K562 (cell line): ENCODE measurements around the gene RNF224. TPM values are rescaled to one million over a fixed set of nuclear protein-coding genes. Genes with fewer than 3 reads are reported as not detected.

ENCODE experiments used
- CTBP1 ChIP-seq: fragments of 450-650 bp; IDR thresholded peaks from 2 replicates; pipeline ENCODE4 v1.6.1; 2016; ENCODE audit warnings: borderline replicate concordance
- EWSR1 ChIP-seq: fragments of 450-650 bp; IDR thresholded peaks from 2 replicates; pipeline ENCODE4 v1.6.1; 2018; ENCODE audit warnings: borderline replicate concordance, mild to moderate bottlenecking, low read depth, moderate library complexity; ENCODE audit not compliant: partially characterized antibody
- HEY1 ChIP-seq: fragments of 250-450 bp; sonication (Bioruptor Pico); IDR thresholded peaks from 2 replicates; pipeline ENCODE4 v1.5.0; 2020; ENCODE audit warnings: mild to moderate bottlenecking, moderate library complexity, borderline replicate concordance
- NFYB ChIP-seq: IDR thresholded peaks from 2 replicates; pipeline ENCODE4 v1.6.1; 2011; ENCODE audit warnings: mild to moderate bottlenecking, moderate library complexity; ENCODE audit not compliant: insufficient read length; ENCODE audit errors: extremely low read depth
- NONO ChIP-seq, 2 experiments: fragments of 200-400 bp in 1 of 2; fragments of 450-650 bp in 1 of 2; formaldehyde crosslinking in 1 of 2; IDR thresholded peaks; 2 replicates each; pipeline ENCODE4 v1.6.1; 2017; ENCODE audit warnings: low read depth in 2 of 2, mild to moderate bottlenecking in 2 of 2, moderate library complexity in 2 of 2, low read length in 1 of 2
- NR4A1 ChIP-seq, 2 experiments: fragments of 250-450 bp in 1 of 2; fragments of 450-650 bp in 1 of 2; sonication (Bioruptor Pico) in 1 of 2; IDR thresholded peaks; 2 replicates each; pipeline versions ENCODE4 v1.4.0 to v1.6.1; 2016 to 2020; ENCODE audit warnings: mild to moderate bottlenecking in 2 of 2, missing compliant biosample characterization in 1 of 2, missing genetic modification characterization in 1 of 2, moderate library complexity in 1 of 2
- PRDM10 ChIP-seq: fragments of 450-650 bp; IDR thresholded peaks from 2 replicates; pipeline ENCODE4 v1.6.1; 2018; ENCODE audit not compliant: partially characterized antibody
- SMARCC2 ChIP-seq: fragments of 450-650 bp; IDR thresholded peaks from 2 replicates; pipeline ENCODE4 v1.6.1; 2017; ENCODE audit warnings: antibody characterized with exemption, moderate library complexity, mild to moderate bottlenecking, low read depth
- SRSF7 ChIP-seq: fragments of 200-400 bp; formaldehyde crosslinking; optimal IDR thresholded peaks from 2 replicates; pipeline ENCODE3; 2017; ENCODE audit warnings: mild to moderate bottlenecking, low read depth, low read length
- TBP ChIP-seq: optimal IDR thresholded peaks from 2 replicates; pipeline ENCODE3; 2011; ENCODE audit warnings: low read depth, low read length, improper control_type of control experiment
- TGIF2 ChIP-seq: sonication (generic); formaldehyde crosslinking; IDR thresholded peaks from 2 replicates; pipeline ENCODE4 v1.8.1; 2022; ENCODE audit warnings: mild to moderate bottlenecking, missing genetic modification reagents, moderate library complexity
- TSC22D4 ChIP-seq: fragments of 450-650 bp; IDR thresholded peaks from 2 replicates; pipeline ENCODE4 v1.6.1; 2016; ENCODE audit warnings: missing genetic modification characterization, missing biosample characterization, control low read depth
- ZBTB33 ChIP-seq: sonication (generic); formaldehyde crosslinking; IDR thresholded peaks from 2 replicates; pipeline ENCODE4 v1.8.1; 2023; ENCODE audit warnings: mild to moderate bottlenecking, missing genetic modification reagents
- ZEB2 ChIP-seq: fragments of 450-650 bp; IDR thresholded peaks from 2 replicates; pipeline ENCODE4 v1.6.1; 2016
- polyA plus RNA-seq, 8 experiments: library from polyadenylated mRNA; depleted of rRNA in 4 of 8; stranded (reverse) in 5 of 8; unstranded in 3 of 8; fragments of >200 nt; fragmentation: Nextera tagmentation in 2 of 8; fragmentation: Illumina TruSeq in 1 of 8; extraction: Ambion mirVana in 2 of 8; extraction: Trizol in 1 of 8; gene quantifications; 2 replicates each; pipeline versions ENCODE4 v1.2.1 to v1.2.3, GENCODE V29; 2011 to 2014; ENCODE audit warnings: inconsistent platforms in 1 of 8, missing spikeins in 1 of 8
- total RNA-seq, 7 experiments: library from RNA; depleted of rRNA in 6 of 7; stranded (reverse); fragments of >200 nt in 6 of 7; fragmentation: Illumina TruSeq in 2 of 7; extraction: Trizol in 2 of 7; gene quantifications; 2 replicates each; pipeline versions ENCODE4 v1.2.1 to v1.2.3, GENCODE V29; 2011 to 2021; ENCODE audit warnings: low replicate concordance in 1 of 7
- TF ChIP-seq, protein P1 (sequence below): sonication (generic); formaldehyde crosslinking; IDR thresholded peaks from 2 replicates; pipeline ENCODE4 v1.9.0; 2022; ENCODE audit warnings: mild to moderate bottlenecking, missing genetic modification reagents
- TF ChIP-seq, protein P2 (sequence below): fragments of 250-450 bp; sonication (Bioruptor Pico); IDR thresholded peaks from 2 replicates; pipeline ENCODE4 v1.5.0; 2021
- TF ChIP-seq, protein P3 (sequence below), 2 experiments: IDR thresholded peaks; 2 replicates each; pipeline ENCODE4 v1.6.1; 2011; ENCODE audit warnings: borderline replicate concordance in 1 of 2, control low read depth in 1 of 2, low read depth in 1 of 2, low read length in 1 of 2, mild to moderate bottlenecking in 1 of 2, mixed read lengths in 1 of 2, moderate library complexity in 1 of 2; ENCODE audit not compliant: insufficient read depth in 1 of 2, insufficient read length in 1 of 2, poor library complexity in 1 of 2, severe bottlenecking in 1 of 2; ENCODE audit errors: extremely low read depth in 1 of 2

RNF224 gene
- total and polyA plus RNA-seq, 9 of the 15 experiments (the other 6 are each of a cell fraction or from before 2014, with no cell fraction given): not detected

DNA sequence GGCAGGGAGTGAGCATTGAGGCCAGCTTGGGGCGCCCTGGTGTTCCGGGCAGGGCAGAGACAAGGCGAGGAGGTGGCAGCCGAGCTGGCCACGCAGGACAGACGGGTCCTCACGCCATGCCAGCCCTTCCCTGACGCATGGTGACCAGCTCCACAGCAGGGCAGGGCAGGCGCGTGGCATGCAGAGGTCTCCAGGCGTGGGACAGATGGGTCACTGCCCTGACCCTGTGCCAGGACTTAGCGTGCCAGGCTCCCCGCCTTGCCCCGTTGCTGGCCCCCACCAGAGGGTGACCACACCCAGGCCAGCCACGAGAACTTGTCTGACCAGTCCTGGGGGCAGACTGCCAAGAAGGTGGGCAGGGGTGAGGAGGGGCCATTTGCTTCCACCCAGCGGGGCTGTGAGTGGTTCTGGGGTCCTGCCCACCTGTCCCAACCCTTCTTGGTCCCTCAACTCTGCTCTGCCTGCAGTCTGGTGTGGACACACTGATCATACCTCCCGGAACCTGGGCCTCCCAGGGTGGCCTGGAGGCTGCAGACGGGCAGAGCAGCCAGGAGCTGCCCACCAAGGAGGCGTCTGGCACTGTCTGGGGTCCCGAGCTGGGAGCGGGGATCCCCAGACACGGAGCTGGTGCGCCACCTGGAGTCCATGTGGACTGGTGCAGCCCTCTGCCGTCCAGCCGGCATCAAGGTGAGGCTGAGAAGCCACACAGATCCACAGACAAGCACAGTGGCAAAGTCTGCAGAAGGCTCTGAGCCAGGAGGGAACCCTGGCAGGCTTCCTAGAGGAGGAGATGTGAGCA is at the start of gene RNF224 (continued):
- TF ChIP-seq, protein P1, sequence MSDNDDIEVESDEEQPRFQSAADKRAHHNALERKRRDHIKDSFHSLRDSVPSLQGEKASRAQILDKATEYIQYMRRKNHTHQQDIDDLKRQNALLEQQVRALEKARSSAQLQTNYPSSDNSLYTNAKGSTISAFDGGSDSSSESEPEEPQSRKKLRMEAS (CRISPR knock-in tag): peak; percentile 27; the same call in 1 of the 2 replicates
- TF ChIP-seq TGIF2: no peak
- no peak for TF ChIP-seq NFYB
- TF ChIP-seq NR4A1 (CRISPR knock-in tag; IDR thresholded peaks at IDR 0.05): no peak
- TF ChIP-seq NR4A1 (tag; IDR thresholded peaks at IDR 0.05): no peak
- peak; percentile 26 for TF ChIP-seq TBP
- no peak for TF ChIP-seq SMARCC2
- no peak for TF ChIP-seq ZEB2
- TF ChIP-seq, protein P2, sequence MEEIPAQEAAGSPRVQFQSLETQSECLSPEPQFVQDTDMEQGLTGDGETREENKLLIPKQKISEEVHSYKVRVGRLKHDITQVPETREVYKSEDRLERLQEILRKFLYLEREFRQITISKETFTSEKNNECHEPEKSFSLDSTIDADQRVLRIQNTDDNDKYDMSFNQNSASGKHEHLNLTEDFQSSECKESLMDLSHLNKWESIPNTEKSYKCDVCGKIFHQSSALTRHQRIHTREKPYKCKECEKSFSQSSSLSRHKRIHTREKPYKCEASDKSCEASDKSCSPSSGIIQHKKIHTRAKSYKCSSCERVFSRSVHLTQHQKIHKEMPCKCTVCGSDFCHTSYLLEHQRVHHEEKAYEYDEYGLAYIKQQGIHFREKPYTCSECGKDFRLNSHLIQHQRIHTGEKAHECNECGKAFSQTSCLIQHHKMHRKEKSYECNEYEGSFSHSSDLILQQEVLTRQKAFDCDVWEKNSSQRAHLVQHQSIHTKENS: no peak
- TF ChIP-seq SRSF7: no peak
- TF ChIP-seq CTBP1: peak; percentile 75; the same call in 1 of the 2 replicates
- TF ChIP-seq PRDM10: peak; percentile 41
- TF ChIP-seq ZBTB33 (CRISPR knock-in tag): peak; percentile 73; the same call in 1 of the 2 replicates
- TF ChIP-seq NONO (IDR thresholded peaks at IDR 0.05; ENCODE audit: low read depth in 2 of 2, low read length in 1 of 2): peak in 1 of 2 experiments; percentile 17; a peak in 1 of 4 replicates
- TF ChIP-seq HEY1 (CRISPR knock-in tag): no peak
- no peak for TF ChIP-seq EWSR1
- TF ChIP-seq TSC22D4 (tag): no peak
- TF ChIP-seq, protein P3, sequence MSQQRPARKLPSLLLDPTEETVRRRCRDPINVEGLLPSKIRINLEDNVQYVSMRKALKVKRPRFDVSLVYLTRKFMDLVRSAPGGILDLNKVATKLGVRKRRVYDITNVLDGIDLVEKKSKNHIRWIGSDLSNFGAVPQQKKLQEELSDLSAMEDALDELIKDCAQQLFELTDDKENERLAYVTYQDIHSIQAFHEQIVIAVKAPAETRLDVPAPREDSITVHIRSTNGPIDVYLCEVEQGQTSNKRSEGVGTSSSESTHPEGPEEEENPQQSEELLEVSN (IDR thresholded peaks at IDR 0.05; ENCODE audit: borderline replicate concordance in 1 of 2, extremely low read depth in 1 of 2, insufficient read depth in 1 of 2, insufficient read length in 1 of 2, low read depth in 1 of 2, low read length in 1 of 2, poor library complexity in 1 of 2, severe bottlenecking in 1 of 2): no peak
